GM21737 (cell line): Measurements from ENCODE around the gene PRKG2.
"Not testable (repeated sequence)": the region's sequence is repeated elsewhere in the genome, so short reads cannot be mapped to it uniquely, and the experiment has no call there.

Source experiments
- ATAC-seq: cut with Tn5 transposase; IDR thresholded peaks from one replicate; pipeline ENCODE4 v1.9.1; 2021; ENCODE audit warnings: mild to moderate bottlenecking, moderate library complexity; ENCODE audit not compliant: unreplicated experiment

Gene PRKG2

DNA sequence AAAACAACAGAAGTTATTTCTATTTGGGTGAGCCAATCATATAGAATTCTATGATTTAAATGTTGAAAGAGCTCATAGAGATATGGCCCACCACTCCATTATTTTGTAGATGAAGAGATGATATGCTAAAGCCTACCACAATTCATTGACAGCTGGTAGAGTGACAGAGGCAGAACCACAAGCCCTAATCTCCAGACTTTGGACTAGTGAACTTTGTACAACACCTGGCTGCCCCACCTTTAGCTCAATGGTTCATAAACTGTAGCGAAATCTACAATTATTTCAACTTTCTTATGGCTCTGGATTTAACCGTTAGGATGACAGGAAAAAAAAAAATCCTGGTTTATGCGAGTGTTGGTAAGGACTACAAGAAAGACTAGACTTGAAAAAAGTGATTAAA, 50.9 kb downstream of the PRKG2 start:
- ATAC-seq = no peak

DNA sequence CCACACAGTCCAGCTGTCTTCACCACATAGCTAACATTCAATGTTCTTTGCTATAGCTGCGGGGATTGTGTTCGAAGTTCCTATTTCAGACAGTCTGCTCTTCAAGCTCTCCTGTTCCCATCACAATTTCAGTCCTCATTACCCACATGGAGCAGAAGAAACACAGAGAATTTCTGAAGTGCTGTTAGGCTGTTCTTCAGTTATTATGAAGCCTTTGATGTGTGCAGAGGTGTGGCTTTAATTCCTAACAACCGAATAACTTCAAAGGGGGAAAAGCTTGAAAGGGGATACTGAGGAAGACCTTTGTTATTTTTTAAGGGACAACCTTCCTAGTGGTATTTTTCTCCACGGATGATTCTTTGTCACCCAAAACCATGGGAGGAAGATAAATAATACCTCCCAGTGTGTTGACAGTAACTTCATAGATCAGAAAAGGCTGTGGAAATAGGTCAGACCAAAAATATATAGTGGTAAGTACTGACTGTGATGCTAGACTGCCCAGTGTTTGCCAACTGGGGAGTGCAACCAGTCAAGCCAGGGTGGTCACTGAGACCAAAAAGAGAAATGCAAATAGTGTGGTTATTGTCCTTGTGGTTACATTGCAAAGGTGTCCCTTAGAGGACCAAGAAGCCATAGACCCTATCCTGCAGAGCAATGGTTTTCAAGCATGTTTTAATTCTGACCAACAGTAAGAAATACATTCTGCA, 52.1 kb downstream of the PRKG2 start:
- no peak for ATAC-seq

DNA sequence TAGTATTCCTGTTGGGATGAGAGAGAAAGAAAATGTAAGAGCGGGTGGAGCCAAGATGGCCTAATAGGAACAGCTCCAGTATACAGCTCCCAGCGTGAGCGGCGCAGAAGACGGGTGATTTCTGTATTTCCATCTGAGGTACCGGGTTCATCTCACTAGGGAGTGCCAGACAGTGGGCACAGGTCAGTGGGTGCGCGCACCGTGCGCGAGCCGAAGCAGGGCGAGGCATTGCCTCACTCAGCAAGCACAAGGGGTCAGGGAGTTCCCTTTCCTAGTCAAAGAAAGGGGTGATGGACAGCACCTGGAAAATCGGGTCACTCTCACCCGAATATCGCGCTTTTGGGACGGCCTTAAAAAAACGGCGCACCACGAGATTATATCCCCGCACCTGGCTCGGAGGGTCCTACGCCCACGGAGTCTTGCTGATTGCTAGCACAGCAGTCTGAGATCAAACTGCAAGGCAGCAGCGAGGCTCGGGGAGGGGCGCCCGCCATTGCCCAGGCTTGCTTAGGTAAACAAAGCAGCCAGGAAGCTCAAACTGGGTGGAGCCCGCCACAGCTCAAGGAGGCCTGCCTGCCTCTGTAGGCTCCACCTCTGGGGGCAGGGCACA, 61.2 kb downstream of the PRKG2 start:
- not testable (repeated sequence) for ATAC-seq

DNA sequence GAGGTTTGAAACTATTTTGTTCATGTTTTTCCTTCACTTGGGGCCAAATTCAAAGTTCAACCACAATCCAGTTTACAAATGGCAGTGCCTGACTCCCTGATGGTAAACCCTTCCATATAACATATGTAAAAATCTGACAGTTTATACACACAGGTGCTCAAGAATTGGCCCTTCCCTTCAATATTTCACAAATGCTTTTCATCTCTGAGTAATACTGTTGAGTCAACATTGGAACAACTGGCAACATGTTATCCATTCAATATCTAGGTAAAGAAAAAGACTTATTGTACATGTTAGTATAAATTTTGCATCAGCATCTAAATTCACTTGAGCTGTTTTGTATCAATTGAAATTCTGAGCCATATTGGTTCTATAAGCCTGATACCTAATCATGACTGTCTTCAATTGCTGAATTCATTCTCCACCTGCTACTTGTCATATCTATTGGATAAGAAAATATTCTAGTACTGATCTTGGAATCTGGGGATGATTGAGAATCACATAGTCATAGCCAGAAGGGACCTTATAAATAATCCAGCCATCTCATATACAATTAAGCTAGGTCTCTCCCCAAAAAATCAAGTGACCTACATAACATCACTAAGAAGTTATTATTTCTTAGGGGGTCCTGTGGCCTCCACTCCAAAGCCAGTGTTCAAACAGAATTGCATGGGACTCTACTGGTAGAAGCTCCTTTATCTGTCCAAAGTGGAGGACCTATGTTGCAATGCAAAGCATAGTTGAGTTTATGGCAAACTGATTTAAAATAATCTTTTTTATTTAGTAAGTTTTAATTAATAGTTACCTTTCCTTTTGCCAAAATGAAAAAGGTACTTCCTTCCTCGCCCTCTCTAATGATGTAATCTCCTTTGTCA, 61.9 kb downstream of the PRKG2 start:
- ATAC-seq = no peak

DNA sequence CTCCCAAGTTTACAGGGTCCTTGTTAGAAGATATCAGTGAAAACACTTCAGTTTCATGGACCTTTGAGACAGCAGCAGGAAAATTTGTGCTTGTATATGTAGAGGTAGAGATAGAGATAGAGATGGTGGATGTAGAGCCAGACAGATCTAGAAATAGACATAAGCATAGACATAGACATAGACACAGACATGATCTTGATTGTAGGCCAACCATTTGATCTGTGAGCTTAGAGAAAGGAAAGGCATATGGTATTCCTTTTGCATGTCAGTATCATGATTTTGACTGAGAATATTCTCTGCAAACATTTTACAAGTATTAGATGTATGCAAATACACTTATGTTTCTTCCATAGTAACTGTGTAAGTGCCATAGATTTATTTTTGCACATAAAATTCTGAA, 65.0 kb downstream of the PRKG2 start:
- ATAC-seq = no peak

DNA sequence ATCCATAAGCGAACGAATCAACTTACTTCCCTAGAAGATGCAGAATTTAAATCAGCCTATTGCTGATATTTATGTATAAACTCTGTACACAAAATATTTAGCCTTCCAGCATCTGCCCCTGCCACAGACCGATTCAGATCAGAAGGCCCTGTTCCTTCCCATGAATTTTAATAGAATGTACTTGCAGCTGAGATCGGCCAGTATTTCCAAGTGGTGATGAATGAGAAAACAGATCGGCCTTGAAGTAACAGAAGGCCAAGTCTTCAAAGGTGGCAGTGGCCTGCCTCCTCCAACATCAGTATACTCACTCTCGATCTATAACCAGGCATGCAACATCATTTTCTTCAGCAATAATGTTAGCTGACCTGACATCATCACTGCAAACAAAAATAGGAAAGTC, 66.4 kb downstream of the PRKG2 start:
- no peak for ATAC-seq

- no peak for ATAC-seq
Measured at GRCh38 chr4:81146466-81146865, 68.6 kb downstream of the PRKG2 start.

- ATAC-seq = no peak
Measured at GRCh38 chr4:81143183-81143582, 71.8 kb downstream of the PRKG2 start.

DNA sequence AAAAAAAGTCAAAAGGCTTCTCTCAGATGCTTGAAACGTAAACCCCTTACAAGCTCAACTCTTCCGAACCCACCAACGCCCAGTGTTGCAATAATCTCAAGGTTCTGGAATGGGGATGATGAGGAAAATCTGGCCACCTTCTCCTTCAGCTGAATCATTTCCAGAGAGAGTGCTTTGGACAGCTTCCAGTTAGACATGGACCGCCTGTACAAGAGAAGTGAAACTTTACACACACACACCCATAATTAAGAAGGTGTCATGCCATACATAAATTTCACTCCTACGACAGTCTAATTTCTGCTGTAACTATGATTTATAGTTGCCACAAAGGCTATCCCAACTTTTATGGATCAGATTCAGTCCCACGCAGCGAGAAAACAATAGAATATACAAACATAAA, 72.3 kb downstream of the PRKG2 start:
- no peak for ATAC-seq

DNA sequence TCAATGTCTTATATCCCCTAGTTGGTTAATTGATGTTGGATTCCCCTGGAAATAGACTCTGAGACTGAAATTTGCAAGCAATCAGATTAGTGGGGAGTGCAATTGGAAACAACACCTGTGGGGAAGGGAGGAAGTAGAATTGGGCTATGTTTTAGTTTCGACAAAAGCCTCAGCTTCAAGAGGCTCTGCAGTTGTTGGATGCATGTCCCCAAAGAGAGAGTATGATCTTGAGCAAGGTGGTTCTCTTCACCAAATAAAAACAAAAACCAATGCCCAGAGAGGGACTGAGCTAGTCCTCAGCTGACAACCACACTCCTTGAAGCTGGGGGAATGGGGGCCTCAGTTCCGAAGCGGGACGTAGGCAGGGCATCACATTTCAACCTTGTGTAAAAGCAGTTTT, 77.1 kb downstream of the PRKG2 start:
- ATAC-seq = no peak

GRCh38 chr4:81137446-81137845, 77.6 kb downstream of the PRKG2 start:
- ATAC-seq = no peak

DNA sequence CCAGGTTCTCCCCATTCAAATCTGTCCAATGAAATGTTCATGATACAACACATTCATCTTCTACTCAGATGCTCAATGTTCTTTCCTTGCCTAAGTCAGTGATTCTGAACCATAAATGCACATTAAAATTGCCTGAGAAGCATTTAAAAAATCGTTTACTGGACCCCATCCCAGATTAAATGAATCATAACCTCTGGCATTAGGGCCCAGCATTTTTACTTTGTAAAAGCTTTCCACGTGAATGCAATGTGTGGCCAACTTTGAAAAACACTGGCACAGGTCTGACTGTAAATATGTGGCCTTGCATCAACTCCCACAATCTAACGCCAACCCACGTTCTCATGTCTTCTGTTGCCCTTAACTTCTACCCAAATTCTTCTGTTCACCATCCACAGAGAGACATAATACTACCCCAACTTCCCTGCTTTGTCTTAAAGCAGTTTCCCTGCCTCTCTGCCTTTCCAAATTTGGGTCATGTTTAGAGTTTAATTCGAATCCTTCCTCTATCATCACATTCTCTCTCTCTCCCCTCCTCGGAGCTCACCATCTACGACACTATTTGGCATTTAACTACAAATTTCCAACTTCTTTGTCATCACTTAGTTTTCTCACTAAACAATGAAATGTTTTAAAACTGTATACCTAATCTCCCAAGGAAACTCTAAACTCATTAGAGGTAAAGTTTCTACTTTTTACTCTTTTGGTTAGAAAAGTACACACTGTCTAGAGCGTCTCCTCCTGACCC, 78.7 kb downstream of the PRKG2 start:
- ATAC-seq = no peak

GRCh38 chr4:81135501-81135900, 79.5 kb downstream of the PRKG2 start:
- no peak for ATAC-seq

- ATAC-seq = no peak
Measured at GRCh38 chr4:81131563-81131962, 83.5 kb downstream of the PRKG2 start.

GRCh38 chr4:81131066-81131465, 84.0 kb downstream of the PRKG2 start:
- ATAC-seq = no peak

GRCh38 chr4:81130569-81130968, 84.5 kb downstream of the PRKG2 start:
- no peak for ATAC-seq

DNA sequence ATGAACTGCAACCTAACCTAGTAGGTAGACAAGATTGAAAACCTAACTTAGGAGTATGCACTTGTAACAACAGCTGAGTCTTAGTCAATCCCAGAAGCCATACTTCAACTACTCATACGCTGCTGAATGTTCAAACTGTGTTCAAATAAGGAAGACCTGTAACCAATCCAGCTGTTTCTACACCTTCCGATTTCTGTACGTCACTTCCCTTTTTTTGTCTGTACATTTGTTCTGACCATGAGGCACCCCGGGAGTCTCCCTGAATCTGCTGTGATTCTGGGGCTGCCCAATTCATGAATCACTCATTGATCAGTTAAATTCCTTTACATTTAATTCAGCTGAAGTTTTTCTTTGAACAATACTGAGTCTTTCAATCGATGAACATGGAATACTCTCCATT, 95.0 kb downstream of the PRKG2 start:
- ATAC-seq = no peak

DNA sequence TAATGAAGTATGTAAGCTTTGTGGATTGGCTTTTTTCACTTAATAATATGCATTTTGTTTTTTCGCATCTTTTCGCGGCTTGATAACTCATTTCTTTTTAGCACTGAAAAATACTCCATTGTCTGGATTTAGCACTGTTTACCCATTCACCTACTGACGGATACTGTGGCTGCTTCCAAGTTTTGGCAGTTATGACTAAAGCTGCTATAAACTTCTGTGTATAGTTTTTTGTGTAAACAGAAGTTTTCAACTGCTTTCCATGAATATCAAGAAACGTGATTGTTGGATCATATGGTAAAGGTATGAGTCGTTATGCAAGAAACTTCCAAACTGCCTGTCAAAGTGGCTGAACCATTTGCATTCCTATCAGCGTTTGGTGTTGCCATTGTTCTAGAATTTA, 96.9 kb downstream of the PRKG2 start:
- ATAC-seq = no peak

GRCh38 chr4:81116566-81116965, 98.5 kb downstream of the PRKG2 start:
- no peak for ATAC-seq

GRCh38 chr4:81113024-81113423, 102.0 kb downstream of the PRKG2 start:
- no peak for ATAC-seq

GRCh38 chr4:81109356-81109755, 105.7 kb downstream of the PRKG2 start:
- ATAC-seq = no peak
